NT2/D1 (cell line): ENCODE measurements around the gene CCDC172.

Source experiments
- YY1 ChIP-seq: IDR thresholded peaks from 2 replicates; pipeline ENCODE4 v1.6.1; 2011; ENCODE audit not compliant: insufficient read length, insufficient read depth
- ZNF274 ChIP-seq: IDR thresholded peaks from 2 replicates; pipeline ENCODE4 v1.6.1; 2011; ENCODE audit warnings: mild to moderate bottlenecking, low read depth, low read length

DNA sequence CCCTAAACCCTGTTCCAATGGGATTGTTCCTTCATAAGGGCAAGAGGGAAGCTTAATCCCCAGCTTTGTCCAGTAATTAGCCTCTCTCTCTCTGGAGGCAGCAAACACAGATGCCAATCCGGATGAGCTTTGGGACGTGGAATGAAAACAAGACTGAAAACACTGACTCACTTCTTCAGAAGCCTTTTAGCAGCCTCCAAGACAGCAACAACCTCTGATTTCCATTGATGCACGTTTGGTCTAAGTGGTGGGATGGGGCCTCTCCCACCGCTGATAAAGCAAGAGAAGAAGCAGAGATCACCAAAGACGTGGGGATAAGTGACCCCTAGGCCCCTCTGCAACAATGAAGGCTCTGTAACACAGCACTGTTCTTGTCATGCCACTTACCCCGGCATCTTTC, 45.4 kb upstream of the CCDC172 start:
- TF ChIP-seq ZNF274 (no peak), YY1 (no peak)
